Measurements from ENCODE around the gene TMEM187.

TMEM187 gene

GRCh38 chrX:153963546-153963945 lies 9.0 kb upstream of the TMEM187 start:
- TF ChIP-seq, protein P1, sequence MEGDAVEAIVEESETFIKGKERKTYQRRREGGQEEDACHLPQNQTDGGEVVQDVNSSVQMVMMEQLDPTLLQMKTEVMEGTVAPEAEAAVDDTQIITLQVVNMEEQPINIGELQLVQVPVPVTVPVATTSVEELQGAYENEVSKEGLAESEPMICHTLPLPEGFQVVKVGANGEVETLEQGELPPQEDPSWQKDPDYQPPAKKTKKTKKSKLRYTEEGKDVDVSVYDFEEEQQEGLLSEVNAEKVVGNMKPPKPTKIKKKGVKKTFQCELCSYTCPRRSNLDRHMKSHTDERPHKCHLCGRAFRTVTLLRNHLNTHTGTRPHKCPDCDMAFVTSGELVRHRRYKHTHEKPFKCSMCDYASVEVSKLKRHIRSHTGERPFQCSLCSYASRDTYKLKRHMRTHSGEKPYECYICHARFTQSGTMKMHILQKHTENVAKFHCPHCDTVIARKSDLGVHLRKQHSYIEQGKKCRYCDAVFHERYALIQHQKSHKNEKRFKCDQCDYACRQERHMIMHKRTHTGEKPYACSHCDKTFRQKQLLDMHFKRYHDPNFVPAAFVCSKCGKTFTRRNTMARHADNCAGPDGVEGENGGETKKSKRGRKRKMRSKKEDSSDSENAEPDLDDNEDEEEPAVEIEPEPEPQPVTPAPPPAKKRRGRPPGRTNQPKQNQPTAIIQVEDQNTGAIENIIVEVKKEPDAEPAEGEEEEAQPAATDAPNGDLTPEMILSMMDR (conservative IDR thresholded peaks at IDR 0.05; ENCODE audit: low read depth, low read length) = no peak
- no peak for DNase-seq (ENCODE audit: low read depth)

DNA sequence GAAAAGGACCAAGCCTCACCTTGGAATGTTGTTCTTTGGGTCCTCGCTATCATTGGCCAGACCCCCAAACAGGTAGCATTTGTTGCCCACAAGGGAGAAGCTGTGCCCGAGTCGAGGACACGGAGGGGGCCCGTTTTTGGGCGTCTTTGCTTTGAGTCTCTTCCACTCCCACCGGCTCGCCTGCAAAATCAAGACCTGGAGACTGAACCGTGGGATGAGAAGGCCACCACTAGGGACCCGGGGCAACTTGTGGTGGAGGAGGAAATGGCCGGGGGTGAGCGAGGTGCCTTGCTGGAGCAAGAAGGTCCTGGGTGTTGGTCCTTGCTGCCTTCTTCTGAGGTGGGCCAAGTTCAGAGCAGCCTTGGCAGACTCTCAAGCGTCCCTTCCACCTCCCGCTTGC lies 8.4 kb upstream of the TMEM187 start:
- no peak for DNase-seq (ENCODE audit: low read depth)
- TF ChIP-seq, protein P1 (conservative IDR thresholded peaks at IDR 0.05; ENCODE audit: low read depth, low read length) = no peak
- no peak overlapping the region for H3K4me3 ChIP-seq (ENCODE audit: low read depth, low read length)

More at GRCh38 chrX:153963546-153963945, 9.0 kb upstream of the TMEM187 start:
- no peak overlapping the region for H3K4me3 ChIP-seq (ENCODE audit: low read depth, low read length)

DNA sequence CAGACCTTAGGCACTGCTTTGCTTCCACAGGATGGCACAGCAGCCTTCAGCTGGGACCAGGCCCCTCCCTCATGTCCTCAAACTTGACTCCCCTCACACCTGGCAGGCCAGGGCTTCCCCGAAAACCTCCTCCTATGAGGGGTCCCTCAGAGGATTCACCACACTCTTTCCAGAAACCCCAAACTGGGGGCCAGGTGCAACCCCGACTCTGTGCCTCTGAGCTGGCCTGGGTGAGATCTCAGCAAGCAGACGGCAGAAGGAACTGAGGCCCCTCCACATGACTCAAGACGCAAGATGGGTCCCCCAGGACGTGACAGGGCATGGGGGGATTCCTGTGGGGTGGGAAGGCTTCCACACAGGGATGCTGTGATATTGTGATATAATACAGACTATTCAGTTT lies 7.1 kb upstream of the TMEM187 start:
- H3K4me3 ChIP-seq (ENCODE audit: low read depth, low read length) = no peak overlapping the region
- DNase-seq (ENCODE audit: low read depth) = no peak
- TF ChIP-seq, protein P1 (conservative IDR thresholded peaks at IDR 0.05; ENCODE audit: low read depth, low read length) = no peak

DNA sequence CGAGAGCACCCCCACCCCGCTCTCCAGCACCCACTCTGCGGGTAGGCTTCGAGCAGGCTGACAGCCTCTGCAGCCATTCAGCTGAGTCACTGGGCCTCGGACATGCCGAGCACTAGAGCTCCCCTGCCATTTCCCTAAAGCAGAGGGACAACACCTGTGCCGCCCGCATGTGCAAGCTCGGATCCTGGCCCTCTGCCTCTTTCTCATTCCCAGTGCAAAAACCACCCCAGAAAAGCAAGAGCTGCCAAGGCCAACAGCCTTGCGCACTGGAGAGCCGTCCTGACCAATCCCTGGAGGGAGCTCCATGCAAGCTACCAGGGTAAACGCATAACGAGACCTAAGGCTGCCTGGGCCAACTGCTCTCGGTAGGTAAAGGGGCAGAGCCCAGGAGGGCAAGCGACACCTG lies 6.3 kb upstream of the TMEM187 start:
- TF ChIP-seq, protein P1 (conservative IDR thresholded peaks at IDR 0.05; ENCODE audit: low read depth, low read length) = no peak
- DNase-seq (ENCODE audit: low read depth) = no peak
- H3K4me3 ChIP-seq (ENCODE audit: low read depth, low read length) = no peak overlapping the region

- TF ChIP-seq, protein P1 (conservative IDR thresholded peaks at IDR 0.05; ENCODE audit: low read depth, low read length) = no peak
- DNase-seq (ENCODE audit: low read depth) = no peak
- H3K4me3 ChIP-seq (ENCODE audit: low read depth, low read length) = no peak overlapping the region
Observed at GRCh38 chrX:153966841-153967535, 5.6 kb upstream of the TMEM187 start.

DNA sequence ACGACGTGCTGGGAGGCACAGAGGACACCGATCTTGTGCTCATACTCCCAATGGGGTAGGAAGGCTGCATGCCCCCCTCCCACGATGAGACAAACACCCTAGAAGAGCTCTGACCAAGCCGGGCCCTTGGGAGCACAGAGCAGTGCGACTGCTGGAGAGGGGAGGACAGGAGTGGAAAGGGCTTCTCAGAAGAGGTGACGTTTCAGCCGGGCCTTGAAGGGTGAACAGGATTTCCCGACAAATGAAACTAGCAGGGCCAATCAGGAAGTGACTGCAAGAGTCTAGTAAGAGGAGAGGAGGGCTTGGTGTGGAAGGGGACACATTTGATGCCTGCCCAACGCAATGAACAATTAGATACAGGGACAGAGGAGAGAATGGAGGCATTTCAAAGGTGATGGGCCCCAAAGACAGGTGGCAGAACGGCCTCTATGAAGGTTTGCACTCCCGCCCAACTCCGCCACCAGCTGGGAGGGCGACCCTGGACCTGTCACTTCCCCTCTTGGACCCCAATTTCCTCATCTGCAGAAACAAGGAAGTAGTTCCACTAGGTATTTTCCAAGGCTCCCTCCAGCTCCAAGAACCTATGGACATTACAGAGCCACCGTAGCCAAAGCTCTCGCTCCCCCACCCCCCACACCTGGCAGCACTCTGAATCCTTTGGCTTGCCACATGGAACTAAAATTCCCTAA lies 4.9 kb upstream of the TMEM187 start:
- TF ChIP-seq, protein P1 (conservative IDR thresholded peaks at IDR 0.05; ENCODE audit: low read depth, low read length) = no peak
- no peak overlapping the region for H3K4me3 ChIP-seq (ENCODE audit: low read depth, low read length)
- DNase-seq (ENCODE audit: low read depth) = no peak

All from choroid plexus epithelial cell (primary cell).